ENCODE data around the gene TUBA1C. TPM values are rescaled to one million over a fixed set of nuclear protein-coding genes. Genes with fewer than 3 reads are reported as not detected.
"Not testable (repeated sequence)": the region's sequence is repeated elsewhere in the genome, so short reads cannot be mapped to it uniquely, and the experiment has no call there.

The TUBA1C gene
- polyA plus RNA-seq, 1 experiment, result 947 TPM

DNA sequence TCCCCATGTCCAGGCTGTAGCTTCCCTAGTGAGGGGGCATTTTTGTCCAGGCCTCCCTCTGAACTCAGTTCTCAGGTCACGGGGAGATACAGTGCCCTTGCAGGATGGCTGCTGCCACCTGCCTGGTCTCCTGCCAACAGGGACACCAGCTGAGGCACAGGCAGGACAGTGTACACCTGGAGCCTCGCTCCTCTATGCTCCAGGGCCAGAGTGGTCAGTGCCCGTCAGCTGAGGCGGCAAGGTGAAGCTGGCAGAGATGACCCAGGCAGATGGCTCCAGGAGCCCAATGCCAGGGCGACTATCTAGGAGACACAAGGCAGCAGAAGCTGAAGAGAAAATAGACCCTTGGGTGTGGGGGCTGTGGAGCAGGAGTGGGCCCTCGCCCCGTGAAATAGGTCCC lies 12.6 kb downstream of the TUBA1C start:
- ChIA-PET POLR2A (interaction anchor here (0.6 to 1.4 kb wide), 3 partner anchors 12 to 44 kb away, joined by 3 to 4 read pairs (median 4); no protein-coding TSS in a partner anchor), CTCF (interaction anchor here (1.8 to 2.1 kb wide), 2 partner anchors 12 to 80 kb away, joined by 6 to 8 read pairs; no protein-coding TSS in a partner anchor)
- Histone ChIP-seq H3K9me3 (ENCODE audit: control insufficient read depth, insufficient read depth, low read length) (no peaks in the 10 kb centered on the region), H3K27ac (ENCODE audit: low read depth, low read length) (no peak overlapping the region), H3K27me3 (ENCODE audit: control insufficient read depth, insufficient read depth, low read length) (no peaks in the 10 kb centered on the region), H3K4me3 (ENCODE audit: low read depth, low read length) (no peak overlapping the region)
- DNase-seq (ENCODE audit: low read depth, low spot score), result no peak
- TF ChIP-seq, protein P1, sequence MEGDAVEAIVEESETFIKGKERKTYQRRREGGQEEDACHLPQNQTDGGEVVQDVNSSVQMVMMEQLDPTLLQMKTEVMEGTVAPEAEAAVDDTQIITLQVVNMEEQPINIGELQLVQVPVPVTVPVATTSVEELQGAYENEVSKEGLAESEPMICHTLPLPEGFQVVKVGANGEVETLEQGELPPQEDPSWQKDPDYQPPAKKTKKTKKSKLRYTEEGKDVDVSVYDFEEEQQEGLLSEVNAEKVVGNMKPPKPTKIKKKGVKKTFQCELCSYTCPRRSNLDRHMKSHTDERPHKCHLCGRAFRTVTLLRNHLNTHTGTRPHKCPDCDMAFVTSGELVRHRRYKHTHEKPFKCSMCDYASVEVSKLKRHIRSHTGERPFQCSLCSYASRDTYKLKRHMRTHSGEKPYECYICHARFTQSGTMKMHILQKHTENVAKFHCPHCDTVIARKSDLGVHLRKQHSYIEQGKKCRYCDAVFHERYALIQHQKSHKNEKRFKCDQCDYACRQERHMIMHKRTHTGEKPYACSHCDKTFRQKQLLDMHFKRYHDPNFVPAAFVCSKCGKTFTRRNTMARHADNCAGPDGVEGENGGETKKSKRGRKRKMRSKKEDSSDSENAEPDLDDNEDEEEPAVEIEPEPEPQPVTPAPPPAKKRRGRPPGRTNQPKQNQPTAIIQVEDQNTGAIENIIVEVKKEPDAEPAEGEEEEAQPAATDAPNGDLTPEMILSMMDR (IDR thresholded peaks at IDR 0.05; ENCODE audit: low read depth, low read length), result no peak

DNA sequence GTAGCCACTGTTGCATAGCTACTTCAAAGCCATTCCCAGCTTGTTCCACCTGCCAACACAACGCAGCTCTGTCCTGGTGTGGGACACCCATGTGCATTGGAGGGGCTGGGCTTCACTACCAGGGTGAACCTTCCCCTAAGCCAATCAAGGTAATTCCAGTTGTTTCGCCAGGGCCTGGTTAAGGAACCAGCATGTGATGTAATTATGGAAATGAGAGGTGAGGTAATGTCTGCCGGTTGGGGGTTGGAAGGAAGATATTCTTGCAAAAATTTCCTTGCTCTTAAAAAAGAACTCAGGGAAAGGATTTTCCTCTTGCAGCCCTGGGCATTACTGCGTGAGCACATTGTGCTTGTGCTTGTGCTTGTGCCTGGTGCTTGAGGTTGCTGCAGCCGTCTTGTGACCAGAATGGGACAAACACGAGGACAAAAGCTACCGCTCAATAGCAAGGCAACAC lies 14.9 kb downstream of the TUBA1C start:
- CTCF ChIA-PET, result interaction anchor here (1.0 kb wide), 2 partner anchors 10 to 79 kb away, joined by 3 to 4 read pairs; no protein-coding TSS in a partner anchor
- Histone ChIP-seq H3K9me3 (ENCODE audit: control insufficient read depth, insufficient read depth, low read length) (no peaks in the 10 kb centered on the region), H3K27me3 (ENCODE audit: control insufficient read depth, insufficient read depth, low read length) (peaks cover 3% of the 10 kb centered on the region), H3K27ac (ENCODE audit: low read depth, low read length) (no peak overlapping the region), H3K4me3 (ENCODE audit: low read depth, low read length) (no peak overlapping the region)
- POLR2A ChIA-PET, result interaction anchor here (0.7 kb wide), 1 partner anchor 148 kb away, joined by 3 read pairs; the partner anchor contains the start of gene TUBA1B
- DNase-seq (ENCODE audit: low read depth, low spot score), result no peak
- TF ChIP-seq, protein P1 (IDR thresholded peaks at IDR 0.05; ENCODE audit: low read depth, low read length), result no peak

DNA sequence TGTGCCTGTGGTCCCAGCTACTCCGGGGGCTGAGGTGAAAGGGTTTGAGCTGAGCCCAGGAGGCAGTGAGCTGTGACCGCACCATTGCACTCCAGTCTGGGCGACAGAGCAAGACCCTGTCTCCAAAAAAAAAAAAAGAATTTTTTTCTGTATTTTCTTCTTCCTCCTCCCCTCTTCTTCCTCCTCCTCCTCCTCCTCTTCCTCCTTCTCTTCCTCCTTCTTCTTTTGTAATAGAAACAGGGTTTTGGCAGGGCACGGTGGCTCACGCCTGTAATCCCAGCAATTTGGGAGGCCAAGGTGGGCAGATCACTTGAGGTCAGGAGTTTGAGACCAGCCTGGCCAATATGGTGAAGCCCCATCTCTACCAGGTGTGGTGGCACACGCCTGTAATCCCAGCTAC lies 15.7 kb downstream of the TUBA1C start:
- H3K27ac ChIP-seq (ENCODE audit: low read depth, low read length); H3K27me3 ChIP-seq (ENCODE audit: control insufficient read depth, insufficient read depth, low read length); H3K4me3 ChIP-seq (ENCODE audit: low read depth, low read length); DNase-seq (ENCODE audit: low read depth, low spot score); H3K9me3 ChIP-seq (ENCODE audit: control insufficient read depth, insufficient read depth, low read length); POLR2A ChIA-PET: not testable (repeated sequence)
- CTCF ChIA-PET, result interaction anchor here (0.7 kb wide), 1 partner anchor 9 kb away, joined by 3 read pairs; no protein-coding TSS in a partner anchor

DNA sequence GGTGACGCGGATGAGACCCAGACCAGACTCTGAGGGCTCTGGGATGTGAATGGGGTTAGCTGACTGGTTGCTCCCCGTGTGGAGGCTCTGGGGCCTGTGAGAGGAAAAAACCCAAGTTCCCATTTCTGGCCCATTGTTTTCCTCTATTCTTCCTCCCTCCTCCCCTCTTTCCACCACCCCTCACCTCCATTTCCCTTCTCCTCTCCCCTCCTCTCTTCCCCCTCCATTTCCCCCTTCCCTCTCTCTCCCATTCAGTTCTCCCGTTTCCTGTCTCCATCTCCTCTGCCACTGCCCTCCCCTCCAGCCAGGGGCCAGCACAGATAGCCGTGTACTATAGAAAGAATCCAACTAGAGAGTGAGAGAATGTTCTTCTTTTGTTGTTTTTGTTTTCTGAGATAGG lies 17.4 kb downstream of the TUBA1C start:
- Histone ChIP-seq H3K27me3 (ENCODE audit: control insufficient read depth, insufficient read depth, low read length) (peaks cover 7% of the 10 kb centered on the region), H3K9me3 (ENCODE audit: control insufficient read depth, insufficient read depth, low read length) (no peaks in the 10 kb centered on the region), H3K27ac (ENCODE audit: low read depth, low read length) (no peak overlapping the region), H3K4me3 (ENCODE audit: low read depth, low read length) (no peak overlapping the region)
- POLR2A ChIA-PET, result interaction anchor here (0.6 to 0.7 kb wide), 3 partner anchors 17 to 750 kb away, joined by 3 to 6 read pairs (median 3); partner anchors contain the start of gene TUBA1C
- DNase-seq (ENCODE audit: low read depth, low spot score), result no peak
- CTCF ChIA-PET, result interaction anchor here (1.3 kb wide), 1 partner anchor 65 kb away, joined by 4 read pairs; no protein-coding TSS in a partner anchor
- TF ChIP-seq, protein P1 (IDR thresholded peaks at IDR 0.05; ENCODE audit: low read depth, low read length), result no peak

DNA sequence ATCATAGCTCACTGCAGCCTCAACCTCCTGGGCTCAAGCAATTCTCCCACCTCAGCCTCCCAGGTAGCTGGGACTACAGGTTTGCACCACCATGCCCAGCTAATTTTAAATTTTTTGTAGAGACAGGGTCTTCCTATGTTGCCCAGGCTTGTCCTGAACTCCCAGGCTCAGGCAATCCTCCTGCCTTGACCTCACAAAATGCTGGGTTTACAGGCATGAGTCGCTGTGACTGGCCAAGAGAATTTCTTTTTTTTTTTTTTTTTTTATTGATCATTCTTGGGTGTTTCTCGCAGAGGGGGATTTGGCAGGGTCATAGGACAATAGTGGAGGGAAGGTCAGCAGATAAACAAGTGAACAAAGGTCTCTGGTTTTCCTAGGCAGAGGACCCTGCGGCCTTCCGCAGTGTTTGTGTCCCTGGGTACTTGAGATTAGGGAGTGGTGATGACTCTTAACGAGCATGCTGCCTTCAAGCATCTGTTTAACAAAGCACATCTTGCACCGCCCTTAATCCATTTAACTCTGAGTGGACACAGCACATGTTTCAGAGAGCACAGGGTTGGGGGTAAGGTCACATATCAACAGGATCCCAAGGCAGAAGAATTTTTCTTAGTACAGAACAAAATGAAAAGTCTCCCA lies 18.0 kb downstream of the TUBA1C start:
- not testable (repeated sequence) for H3K9me3 ChIP-seq (ENCODE audit: control insufficient read depth, insufficient read depth, low read length); H3K27ac ChIP-seq (ENCODE audit: low read depth, low read length); DNase-seq (ENCODE audit: low read depth, low spot score); H3K4me3 ChIP-seq (ENCODE audit: low read depth, low read length)
- H3K27me3 ChIP-seq (ENCODE audit: control insufficient read depth, insufficient read depth, low read length), result peaks cover 10% of the 10 kb centered on the region
- CTCF ChIA-PET, result interaction anchor here (1.3 kb wide), 1 partner anchor 65 kb away, joined by 4 read pairs; no protein-coding TSS in a partner anchor
- POLR2A ChIA-PET, result interaction anchor here (0.6 to 0.7 kb wide), 3 partner anchors 17 to 749 kb away, joined by 3 to 6 read pairs (median 3); partner anchors contain the start of gene TUBA1C
